Naive thymus-derived CD8-positive, alpha-beta T cell (primary cell): ENCODE measurements around the gene RASA1. TPM values are rescaled to one million over a fixed set of nuclear protein-coding genes. Genes with fewer than 3 reads are reported as not detected.

Experiments used
- ATAC-seq, 2 donors: fragments of 150-1000 bp; cut with Tn5 transposase in 1 of 2; sonication (Bioruptor Pico), chemical (Tn5 transposase) in 1 of 2; 1 replicate in 1 of 2; 2 replicates in 1 of 2; pipeline ENCODE4 v1.10.0; 2021; ENCODE audit warnings: mild to moderate bottlenecking in 2 of 2, moderate library complexity in 2 of 2
- POLR2A ChIA-PET: fragments of 350-600 bp; sonication (Branson Sonifier 250); formaldehyde crosslinking; loops from one replicate; lab custom pipeline; 2021; ENCODE audit warnings: antibody characterized with exemption; lab: Charles Lee
- DNase-seq, 10 donors: peaks; one replicate each; pipeline versions ENCODE4 v3.0.0 to v3.0.0-alpha.2; 2020 to 2022
- H3K27ac Mint-ChIP-seq, 10 donors: one replicate each; pipeline ENCODE4 v1.8.0; 2020 to 2022; ENCODE audit warnings: mild to moderate bottlenecking in 10 of 10, mixed read lengths in 10 of 10, moderate library complexity in 4 of 10, inconsistent platforms in 1 of 10
- H3K27me3 Mint-ChIP-seq, 5 donors: one replicate each; pipeline ENCODE4 v1.8.0; 2021 to 2022; ENCODE audit warnings: mixed read lengths in 5 of 5
- H3K36me3 Mint-ChIP-seq, 3 donors: one replicate each; pipeline ENCODE4 v1.8.0; 2020 to 2022; ENCODE audit warnings: mixed read lengths in 3 of 3, mild to moderate bottlenecking in 2 of 3, inconsistent platforms in 1 of 3
- H3K4me1 Mint-ChIP-seq, 4 donors: one replicate each; pipeline ENCODE4 v1.8.0; 2021 to 2022; ENCODE audit warnings: mixed read lengths in 4 of 4
- H3K4me3 Mint-ChIP-seq, 10 donors: one replicate each; pipeline ENCODE4 v1.8.0; 2020 to 2022; ENCODE audit warnings: mild to moderate bottlenecking in 10 of 10, mixed read lengths in 10 of 10, moderate library complexity in 6 of 10, inconsistent platforms in 1 of 10
- H3K9me3 Mint-ChIP-seq, 9 donors: one replicate each; pipeline ENCODE4 v1.8.0; 2020 to 2022; ENCODE audit warnings: mixed read lengths in 9 of 9, mild to moderate bottlenecking in 3 of 9, inconsistent platforms in 1 of 9, moderate library complexity in 1 of 9
- polyA plus RNA-seq, 3 donors: library from polyadenylated mRNA; unstranded; fragments of 300-500 nt; fragmentation: Illumina TruSeq; gene quantifications; one replicate each; pipeline ENCODE4 v1.2.3, GENCODE V29; 2021
- total RNA-seq, 8 experiments: library from RNA in 2 of 8; stranded (reverse) in 2 of 8; gene quantifications; one replicate each; pipeline ENCODE4 v1.2.3 and lab custom pipeline; 2021 to 2026

Gene RASA1
- total and polyA plus RNA-seq, 5 experiments from 2014 or later, result 3.4 to 26.1 (median 7.7) TPM

- Mint-ChIP-seq H3K4me3 (no peak overlapping the region), H3K36me3 (peaks cover 0 to 15% (median 8%) of the 10 kb centered on the region in 3 donors), H3K27ac (peak overlapping the region in 8 of 10 donors; percentile 3 to 66 (median 36)), H3K9me3 (no peaks in the 10 kb centered on the region), H3K4me1 (peaks cover 25 to 58% (median 50%) of the 10 kb centered on the region in 4 donors), H3K27me3 (no peaks in the 10 kb centered on the region)
- ATAC-seq, result no peak
- no peak for DNase-seq
- POLR2A ChIA-PET, result no interaction called here
Measured at GRCh38 chr5:87327998-87328397, 60.3 kb downstream of the RASA1 start.

- H3K27me3 Mint-ChIP-seq, result no peaks in the 10 kb centered on the region
- peaks cover 18 to 47% (median 39%) of the 10 kb centered on the region in 4 donors for H3K4me1 Mint-ChIP-seq
- ATAC-seq (no peak), DNase-seq (no peak)
- H3K9me3 Mint-ChIP-seq, result no peaks in the 10 kb centered on the region
- peak overlapping the region in 4 of 10 donors; percentile 20 to 79 (median 52) for H3K27ac Mint-ChIP-seq
- peaks cover 4 to 26% (median 14%) of the 10 kb centered on the region in 3 donors for H3K36me3 Mint-ChIP-seq
- POLR2A ChIA-PET, result interaction anchor here (0.5 kb wide), 1 partner anchor 207 kb away, joined by 3 read pairs; no protein-coding TSS in a partner anchor
- no peak overlapping the region for H3K4me3 Mint-ChIP-seq
Measured at GRCh38 chr5:87329114-87329513, 61.4 kb downstream of the RASA1 start.

GRCh38 chr5:87339986-87340385 is 72.3 kb downstream of the RASA1 start:
- POLR2A ChIA-PET, result interaction anchor here (0.7 kb wide), 1 partner anchor 42 kb away, joined by 3 read pairs; no protein-coding TSS in a partner anchor
- H3K27ac Mint-ChIP-seq, result peak overlapping the region in 9 of 10 donors; percentile 28 to 93 (median 89)
- H3K9me3 Mint-ChIP-seq, result peaks cover 0 to 12% (median 0%) of the 10 kb centered on the region in 9 donors
- ATAC-seq (no peak), DNase-seq (no peak)
- peak overlapping the region in 5 of 10 donors; percentile 54 to 82 (median 67) for H3K4me3 Mint-ChIP-seq
- H3K27me3 Mint-ChIP-seq, result no peaks in the 10 kb centered on the region
- peaks cover 19 to 45% (median 37%) of the 10 kb centered on the region in 3 donors for H3K36me3 Mint-ChIP-seq
- peaks cover 10 to 29% (median 26%) of the 10 kb centered on the region in 4 donors for H3K4me1 Mint-ChIP-seq

GRCh38 chr5:87340716-87341115 is 73.0 kb downstream of the RASA1 start:
- Mint-ChIP-seq H3K9me3 (peaks cover 0 to 12% (median 0%) of the 10 kb centered on the region in 9 donors), H3K36me3 (peaks cover 16 to 39% (median 36%) of the 10 kb centered on the region in 3 donors), H3K27ac (peak overlapping the region; percentile 70 to 94 (median 90)), H3K27me3 (no peaks in the 10 kb centered on the region), H3K4me3 (peak overlapping the region; percentile 54 to 84 (median 72)), H3K4me1 (peaks cover 10 to 29% (median 25%) of the 10 kb centered on the region in 4 donors)
- ATAC-seq, result peak; percentile 95 to 97
- POLR2A ChIA-PET, result interaction anchor here (0.7 kb wide), 1 partner anchor 41 kb away, joined by 3 read pairs; no protein-coding TSS in a partner anchor
- DNase-seq, result peak in 4 of 10 donors; percentile 4 to 72 (median 56)

- Mint-ChIP-seq H3K4me1 (peaks cover 2 to 22% (median 10%) of the 10 kb centered on the region in 4 donors), H3K36me3 (peaks cover 13 to 44% (median 32%) of the 10 kb centered on the region in 3 donors), H3K27me3 (no peaks in the 10 kb centered on the region), H3K4me3 (no peak overlapping the region), H3K27ac (no peak overlapping the region), H3K9me3 (peaks cover 0 to 12% (median 0%) of the 10 kb centered on the region in 9 donors)
- POLR2A ChIA-PET, result no interaction called here
- ATAC-seq (no peak), DNase-seq (no peak)
Measured at GRCh38 chr5:87347272-87347671, 79.6 kb downstream of the RASA1 start.

GRCh38 chr5:87347841-87348240 is 80.2 kb downstream of the RASA1 start:
- peak overlapping the region in 1 of 10 donors; percentile 29 for H3K27ac Mint-ChIP-seq
- no peaks in the 10 kb centered on the region for H3K27me3 Mint-ChIP-seq
- POLR2A ChIA-PET, result no interaction called here
- ATAC-seq (no peak), DNase-seq (no peak)
- no peak overlapping the region for H3K4me3 Mint-ChIP-seq
- H3K36me3 Mint-ChIP-seq, result peaks cover 13 to 40% (median 32%) of the 10 kb centered on the region in 3 donors
- H3K4me1 Mint-ChIP-seq, result peaks cover 2 to 19% (median 6%) of the 10 kb centered on the region in 4 donors
- peaks cover 0 to 12% (median 0%) of the 10 kb centered on the region in 9 donors for H3K9me3 Mint-ChIP-seq

- ATAC-seq (no peak), DNase-seq (no peak)
- Mint-ChIP-seq H3K4me3 (no peak overlapping the region), H3K4me1 (peaks cover 11 to 26% (median 18%) of the 10 kb centered on the region in 4 donors), H3K27me3 (no peaks in the 10 kb centered on the region), H3K27ac (peak overlapping the region in 4 of 10 donors; percentile 6 to 63 (median 38)), H3K36me3 (peaks cover 4 to 57% (median 19%) of the 10 kb centered on the region in 3 donors), H3K9me3 (no peaks in the 10 kb centered on the region)
- POLR2A ChIA-PET, result interaction anchor here (0.6 kb wide), 1 partner anchor 49 kb away, joined by 3 read pairs; no protein-coding TSS in a partner anchor
Measured at GRCh38 chr5:87354496-87354895, 86.8 kb downstream of the RASA1 start.

- Mint-ChIP-seq H3K27me3 (no peaks in the 10 kb centered on the region), H3K9me3 (no peaks in the 10 kb centered on the region), H3K27ac (peak overlapping the region in 1 of 10 donors; percentile 27), H3K4me1 (peaks cover 7 to 34% (median 22%) of the 10 kb centered on the region in 4 donors), H3K4me3 (no peak overlapping the region), H3K36me3 (peaks cover 4 to 54% (median 22%) of the 10 kb centered on the region in 3 donors)
- no peak for DNase-seq
- ATAC-seq, result no peak
- POLR2A ChIA-PET, result no interaction called here
Measured at GRCh38 chr5:87359106-87359505, 91.4 kb downstream of the RASA1 start.

- peaks cover 10 to 36% (median 23%) of the 10 kb centered on the region in 4 donors for H3K4me1 Mint-ChIP-seq
- no peaks in the 10 kb centered on the region for H3K27me3 Mint-ChIP-seq
- peaks cover 4 to 56% (median 18%) of the 10 kb centered on the region in 3 donors for H3K36me3 Mint-ChIP-seq
- no peak overlapping the region for H3K4me3 Mint-ChIP-seq
- no peak for ATAC-seq
- H3K27ac Mint-ChIP-seq, result no peak overlapping the region
- H3K9me3 Mint-ChIP-seq, result no peaks in the 10 kb centered on the region
- POLR2A ChIA-PET, result no interaction called here
- DNase-seq, result no peak
Measured at GRCh38 chr5:87360132-87360531, 92.4 kb downstream of the RASA1 start.

- Mint-ChIP-seq H3K36me3 (peaks cover 0 to 51% (median 11%) of the 10 kb centered on the region in 3 donors), H3K4me1 (peaks cover 10 to 36% (median 21%) of the 10 kb centered on the region in 4 donors), H3K9me3 (no peaks in the 10 kb centered on the region), H3K27ac (no peak overlapping the region), H3K4me3 (no peak overlapping the region), H3K27me3 (no peaks in the 10 kb centered on the region)
- POLR2A ChIA-PET, result no interaction called here
- ATAC-seq (no peak), DNase-seq (no peak)
Measured at GRCh38 chr5:87361031-87361445, 93.4 kb downstream of the RASA1 start.

GRCh38 chr5:87361536-87362213 is 94.0 kb downstream of the RASA1 start:
- peaks cover 10 to 36% (median 25%) of the 10 kb centered on the region in 4 donors for H3K4me1 Mint-ChIP-seq
- peaks cover 0 to 54% (median 14%) of the 10 kb centered on the region in 3 donors for H3K36me3 Mint-ChIP-seq
- no peaks in the 10 kb centered on the region for H3K9me3 Mint-ChIP-seq
- H3K27me3 Mint-ChIP-seq, result no peaks in the 10 kb centered on the region
- ATAC-seq (no peak), DNase-seq (no peak)
- H3K27ac Mint-ChIP-seq, result peak overlapping the region in 4 of 10 donors; percentile 5 to 41 (median 38)
- no peak overlapping the region for H3K4me3 Mint-ChIP-seq
- POLR2A ChIA-PET, result no interaction called here

GRCh38 chr5:87367243-87367642 is 99.6 kb downstream of the RASA1 start:
- H3K27me3 Mint-ChIP-seq, result no peaks in the 10 kb centered on the region
- POLR2A ChIA-PET, result interaction anchor here (1.1 kb wide), 1 partner anchor 296 kb away, joined by 3 read pairs; no protein-coding TSS in a partner anchor
- H3K4me3 Mint-ChIP-seq, result no peak overlapping the region
- H3K9me3 Mint-ChIP-seq, result no peaks in the 10 kb centered on the region
- no peak overlapping the region for H3K27ac Mint-ChIP-seq
- H3K4me1 Mint-ChIP-seq, result peaks cover 7 to 27% (median 16%) of the 10 kb centered on the region in 4 donors
- no peak for DNase-seq
- peaks cover 0 to 64% (median 16%) of the 10 kb centered on the region in 3 donors for H3K36me3 Mint-ChIP-seq
- ATAC-seq, result no peak

- no peak for DNase-seq
- POLR2A ChIA-PET, result no interaction called here
- no peaks in the 10 kb centered on the region for H3K27me3 Mint-ChIP-seq
Measured at GRCh38 chr5:87368601-87369000, 100.9 kb downstream of the RASA1 start.

More at GRCh38 chr5:87368601-87369000, 100.9 kb downstream of the RASA1 start:
- H3K9me3 Mint-ChIP-seq, result no peaks in the 10 kb centered on the region
- peak overlapping the region in 3 of 10 donors; percentile 14 to 68 (median 37) for H3K27ac Mint-ChIP-seq
- H3K4me1 Mint-ChIP-seq, result peaks cover 7 to 21% (median 16%) of the 10 kb centered on the region in 4 donors
- ATAC-seq, result no peak
- H3K36me3 Mint-ChIP-seq, result peaks cover 0 to 69% (median 13%) of the 10 kb centered on the region in 3 donors
- H3K4me3 Mint-ChIP-seq, result no peak overlapping the region
